Ascending aorta (tissue), 2 donors: Measurements from ENCODE around the gene MAPT. TPM values are rescaled to one million over a fixed set of nuclear protein-coding genes. Genes with fewer than 3 reads are reported as not detected.

ENCODE experiments used
- DNase-seq, 2 donors: peaks; one replicate each; pipeline ENCODE4 v3.0.0-alpha.2; 2019; ENCODE audit warnings: low spot score in 2 of 2
- H3K27ac ChIP-seq, 2 donors: fragments of 200-600 bp; sonication (generic); one replicate each; pipeline ENCODE4 v1.5.1; 2016 to 2017; ENCODE audit warnings: mild to moderate bottlenecking in 1 of 2
- H3K27me3 ChIP-seq: fragments of 200-600 bp; sonication (generic); one replicate; pipeline ENCODE4 v1.5.1; 2017
- H3K36me3 ChIP-seq, 2 donors: fragments of 200-600 bp; sonication (generic); one replicate each; pipeline ENCODE4 v1.5.1; 2016
- H3K4me1 ChIP-seq, 2 donors: fragments of 200-600 bp; sonication (generic); one replicate each; pipeline ENCODE4 v1.5.1; 2016 to 2017; ENCODE audit warnings: mild to moderate bottlenecking in 1 of 2
- H3K4me3 ChIP-seq, 2 donors: fragments of 200-600 bp; sonication (generic); one replicate each; pipeline ENCODE4 v1.5.1; 2016 to 2017; ENCODE audit warnings: mild to moderate bottlenecking in 1 of 2
- H3K9me3 ChIP-seq, 2 donors: fragments of 200-600 bp; sonication (generic); one replicate each; pipeline ENCODE4 v1.5.1; 2016
- CTCF ChIP-seq, 3 experiments: fragments of 200-600 bp in 2 of 3; fragments of 450-650 bp in 1 of 3; sonication (generic) in 2 of 3; IDR thresholded peaks; one replicate each; pipeline ENCODE4 v1.5.1; 2016 to 2019; ENCODE audit warnings: antibody characterized with exemption in 3 of 3, mild to moderate bottlenecking in 1 of 3, moderate library complexity in 1 of 3
- intact Hi-C: fragments of 100-400 bp; cut with DNase I; formaldehyde crosslinking; loops from one replicate; pipeline ENCODE4 v1.15.1; 2023
- total RNA-seq: library from RNA; depleted of rRNA; stranded (reverse); fragments of >200 nt; gene quantifications from one replicate; pipeline ENCODE4 v1.1.0, GENCODE V29; 2016

The MAPT gene
- total RNA-seq, 1 donor from 2014 or later: 0.32 TPM

DNA sequence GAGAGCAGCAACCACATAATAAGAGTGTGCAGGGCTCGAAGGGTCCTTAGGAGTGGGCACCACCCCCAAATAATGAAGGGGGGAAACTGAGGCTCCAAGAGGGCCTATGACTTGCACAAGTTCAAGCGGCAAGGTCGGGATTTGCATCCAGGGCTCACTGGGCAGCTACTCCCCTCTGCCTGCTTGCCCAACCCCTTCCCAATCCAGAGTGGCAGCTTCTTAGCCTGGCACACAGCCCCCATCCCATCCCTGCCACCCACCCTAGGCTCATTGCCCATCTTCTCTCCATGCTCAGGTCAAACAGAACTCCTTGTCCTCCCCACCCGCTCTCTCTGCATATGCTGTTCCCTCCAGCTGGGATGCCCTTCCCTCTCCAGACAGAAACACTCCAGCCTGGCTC, 47.3 kb upstream of the MAPT start:
- DNase-seq: no peak
- H3K4me3 ChIP-seq: no peak overlapping the region
- intact Hi-C loops: no loop called here
- no peaks in the 10 kb centered on the region for H3K9me3 ChIP-seq
- H3K27ac ChIP-seq: no peak overlapping the region
- H3K27me3 ChIP-seq: no peaks in the 10 kb centered on the region
- no peaks in the 10 kb centered on the region for H3K4me1 ChIP-seq
- H3K36me3 ChIP-seq: no peaks in the 10 kb centered on the region
- no peak for TF ChIP-seq CTCF (IDR thresholded peaks at IDR 0.05)

- H3K9me3 ChIP-seq: no peaks in the 10 kb centered on the region
- no peak overlapping the region for H3K27ac ChIP-seq
- no peaks in the 10 kb centered on the region for H3K36me3 ChIP-seq
- DNase-seq: no peak
- intact Hi-C loops: no loop called here
- TF ChIP-seq CTCF (IDR thresholded peaks at IDR 0.05): no peak
- no peaks in the 10 kb centered on the region for H3K27me3 ChIP-seq
- H3K4me3 ChIP-seq: no peak overlapping the region
- H3K4me1 ChIP-seq: no peaks in the 10 kb centered on the region
These were observed 46.6 kb upstream of the MAPT start for GRCh38 chr17:45847747-45848146.

DNA sequence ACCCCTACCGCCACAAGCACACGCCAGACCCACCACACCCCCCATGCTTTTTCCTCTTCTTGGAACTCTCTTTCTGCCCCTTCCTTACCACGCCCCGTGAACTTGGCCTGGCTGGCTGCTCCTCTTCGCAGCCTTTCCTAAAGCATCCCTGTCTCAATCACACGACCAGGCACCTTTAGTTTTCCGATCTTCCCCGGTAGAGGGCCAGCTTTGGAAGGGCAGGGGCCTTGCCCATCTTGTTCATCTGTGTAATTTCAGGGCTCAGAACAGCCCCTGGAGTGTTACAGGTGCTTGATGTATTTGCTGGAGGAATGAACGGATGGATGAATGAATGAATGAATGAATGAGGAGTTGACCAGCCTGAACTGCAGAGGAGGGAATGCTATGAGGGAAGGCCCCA, 45.9 kb upstream of the MAPT start:
- Histone ChIP-seq H3K4me1 (no peaks in the 10 kb centered on the region), H3K27me3 (no peaks in the 10 kb centered on the region), H3K27ac (no peak overlapping the region), H3K9me3 (no peaks in the 10 kb centered on the region), H3K36me3 (no peaks in the 10 kb centered on the region), H3K4me3 (no peak overlapping the region)
- TF ChIP-seq CTCF (IDR thresholded peaks at IDR 0.05): no peak
- DNase-seq: no peak
- intact Hi-C loops: no loop called here

DNA sequence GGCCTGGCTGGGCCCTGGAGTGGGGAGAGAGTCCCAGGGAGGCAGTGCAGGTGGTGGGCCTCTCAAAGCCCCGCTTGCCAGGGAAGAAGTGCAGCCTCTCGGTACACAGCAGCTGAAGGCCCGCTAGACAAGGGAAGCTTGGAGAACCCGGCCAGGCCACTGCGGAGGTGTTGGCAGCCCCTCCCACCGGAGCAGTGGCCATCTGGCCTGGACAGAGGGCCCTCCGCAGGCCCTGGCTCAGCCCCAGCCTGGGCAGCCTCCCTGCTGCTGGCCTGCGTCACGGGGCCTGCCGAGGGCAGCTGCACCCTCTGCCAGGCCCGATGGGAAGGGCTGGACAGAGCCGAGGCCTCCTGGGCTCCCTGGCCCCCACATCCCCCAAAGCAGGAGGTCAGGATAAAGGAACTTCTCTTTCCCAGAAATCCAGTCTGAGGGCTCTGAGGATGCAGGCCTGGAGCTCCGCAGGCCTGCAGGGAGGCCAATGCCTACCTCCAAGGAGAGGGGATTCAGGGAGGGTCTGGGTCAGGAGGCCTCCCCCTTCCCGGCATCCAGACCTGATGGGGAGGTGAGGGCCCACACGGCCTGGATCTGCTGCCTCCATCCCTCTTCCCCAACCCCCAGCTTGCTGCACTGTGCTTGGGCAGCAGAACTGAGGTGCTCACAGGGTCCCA, 45.4 kb upstream of the MAPT start:
- H3K4me3 ChIP-seq: no peak overlapping the region
- H3K4me1 ChIP-seq: no peaks in the 10 kb centered on the region
- no peak for TF ChIP-seq CTCF (IDR thresholded peaks at IDR 0.05)
- no peaks in the 10 kb centered on the region for H3K9me3 ChIP-seq
- H3K36me3 ChIP-seq: no peaks in the 10 kb centered on the region
- intact Hi-C loops: no loop called here
- H3K27ac ChIP-seq: no peak overlapping the region
- no peaks in the 10 kb centered on the region for H3K27me3 ChIP-seq
- no peak for DNase-seq

DNA sequence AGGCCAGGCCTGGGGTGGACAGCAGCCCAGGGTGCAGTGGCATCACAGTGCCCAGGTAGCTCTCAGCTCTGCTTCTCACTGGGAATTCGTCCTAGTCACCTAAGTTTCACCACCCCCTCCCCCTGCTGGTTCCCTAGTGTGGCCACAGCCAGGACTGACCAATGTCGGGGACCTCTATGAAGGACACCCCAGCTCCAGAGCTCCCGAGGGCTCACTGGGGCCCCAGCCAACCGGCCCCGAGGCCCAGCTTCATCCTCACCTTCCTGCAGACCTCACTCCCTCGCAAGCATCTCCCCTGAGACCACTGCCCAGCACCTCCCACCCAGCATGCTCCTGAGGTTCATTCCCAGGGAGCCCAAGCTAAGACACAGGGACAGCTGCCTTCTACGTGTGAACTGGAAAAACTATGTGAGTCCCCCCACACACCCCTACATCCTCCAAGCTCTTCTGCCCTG, 44.8 kb upstream of the MAPT start:
- no peak overlapping the region for H3K27ac ChIP-seq
- no peaks in the 10 kb centered on the region for H3K36me3 ChIP-seq
- no peak overlapping the region for H3K4me3 ChIP-seq
- H3K4me1 ChIP-seq: no peaks in the 10 kb centered on the region
- intact Hi-C loops: no loop called here
- no peaks in the 10 kb centered on the region for H3K9me3 ChIP-seq
- no peak for DNase-seq
- TF ChIP-seq CTCF (IDR thresholded peaks at IDR 0.05): no peak
- no peaks in the 10 kb centered on the region for H3K27me3 ChIP-seq

GRCh38 chr17:45850011-45850410, 44.3 kb upstream of the MAPT start:
- Histone ChIP-seq H3K4me1 (no peaks in the 10 kb centered on the region), H3K27me3 (no peaks in the 10 kb centered on the region), H3K27ac (no peak overlapping the region), H3K36me3 (no peaks in the 10 kb centered on the region), H3K9me3 (no peaks in the 10 kb centered on the region), H3K4me3 (no peak overlapping the region)
- DNase-seq: no peak
- TF ChIP-seq CTCF (IDR thresholded peaks at IDR 0.05): no peak
- intact Hi-C loops: loop anchor here (5.0 kb wide), 1 partner anchor 208 kb away; no protein-coding TSS in a partner anchor
